Omental fat pad (tissue), 4 donors: Measurements from ENCODE around the gene CENPP. TPM values are rescaled to one million over a fixed set of nuclear protein-coding genes. Genes with fewer than 3 reads are reported as not detected.
"Not testable (repeated sequence)": the region's sequence is repeated elsewhere in the genome, so short reads cannot be mapped to it uniquely, and the experiment has no call there.

ENCODE experiments used
- ATAC-seq: fragments of 150-250 bp; one replicate; pipeline ENCODE4 v1.9.1; 2016; ENCODE audit warnings: mild to moderate bottlenecking, moderate library complexity; ENCODE audit not compliant: low FRiP score
- DNase-seq: peaks from one replicate; pipeline ENCODE4 v3.0.0-alpha.2; 2019; ENCODE audit warnings: low spot score
- total RNA-seq, 4 donors: library from RNA; depleted of rRNA; stranded (reverse); fragments of >200 nt; gene quantifications; one replicate each; pipeline ENCODE4 v1.1.0, GENCODE V29; 2016
- TF ChIP-seq, protein P1 (sequence below), 3 donors: fragments of 450-650 bp; IDR thresholded peaks; one replicate each; pipeline ENCODE4 v1.5.1; 2016 to 2017; ENCODE audit warnings: antibody characterized with exemption in 3 of 3, mild to moderate bottlenecking in 3 of 3, moderate library complexity in 2 of 3

The CENPP gene
- total RNA-seq, 4 donors from 2014 or later = 1.2 to 7.0 (median 5.6) TPM

DNA sequence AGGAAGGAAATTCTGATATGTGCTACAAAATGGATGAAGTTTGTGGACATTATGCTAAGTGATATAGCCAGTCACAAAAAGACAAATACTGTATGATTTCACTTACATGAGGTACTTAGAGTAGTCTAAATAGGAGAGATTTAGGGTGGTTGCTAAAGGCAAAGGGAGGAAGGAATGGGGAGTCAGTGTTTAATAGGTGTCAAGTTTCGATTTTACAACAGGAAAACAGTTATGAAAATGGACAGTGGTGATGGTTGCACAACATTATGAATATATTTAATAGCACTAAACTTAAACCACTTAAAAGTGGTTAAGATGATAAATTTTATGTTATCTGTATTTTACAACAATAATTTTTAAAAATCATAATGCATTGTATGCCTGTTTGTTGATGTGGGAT, 250.4 kb downstream of the CENPP start:
- DNase-seq = no peak
- TF ChIP-seq, protein P1, sequence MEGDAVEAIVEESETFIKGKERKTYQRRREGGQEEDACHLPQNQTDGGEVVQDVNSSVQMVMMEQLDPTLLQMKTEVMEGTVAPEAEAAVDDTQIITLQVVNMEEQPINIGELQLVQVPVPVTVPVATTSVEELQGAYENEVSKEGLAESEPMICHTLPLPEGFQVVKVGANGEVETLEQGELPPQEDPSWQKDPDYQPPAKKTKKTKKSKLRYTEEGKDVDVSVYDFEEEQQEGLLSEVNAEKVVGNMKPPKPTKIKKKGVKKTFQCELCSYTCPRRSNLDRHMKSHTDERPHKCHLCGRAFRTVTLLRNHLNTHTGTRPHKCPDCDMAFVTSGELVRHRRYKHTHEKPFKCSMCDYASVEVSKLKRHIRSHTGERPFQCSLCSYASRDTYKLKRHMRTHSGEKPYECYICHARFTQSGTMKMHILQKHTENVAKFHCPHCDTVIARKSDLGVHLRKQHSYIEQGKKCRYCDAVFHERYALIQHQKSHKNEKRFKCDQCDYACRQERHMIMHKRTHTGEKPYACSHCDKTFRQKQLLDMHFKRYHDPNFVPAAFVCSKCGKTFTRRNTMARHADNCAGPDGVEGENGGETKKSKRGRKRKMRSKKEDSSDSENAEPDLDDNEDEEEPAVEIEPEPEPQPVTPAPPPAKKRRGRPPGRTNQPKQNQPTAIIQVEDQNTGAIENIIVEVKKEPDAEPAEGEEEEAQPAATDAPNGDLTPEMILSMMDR (IDR thresholded peaks at IDR 0.05) = no peak

DNA sequence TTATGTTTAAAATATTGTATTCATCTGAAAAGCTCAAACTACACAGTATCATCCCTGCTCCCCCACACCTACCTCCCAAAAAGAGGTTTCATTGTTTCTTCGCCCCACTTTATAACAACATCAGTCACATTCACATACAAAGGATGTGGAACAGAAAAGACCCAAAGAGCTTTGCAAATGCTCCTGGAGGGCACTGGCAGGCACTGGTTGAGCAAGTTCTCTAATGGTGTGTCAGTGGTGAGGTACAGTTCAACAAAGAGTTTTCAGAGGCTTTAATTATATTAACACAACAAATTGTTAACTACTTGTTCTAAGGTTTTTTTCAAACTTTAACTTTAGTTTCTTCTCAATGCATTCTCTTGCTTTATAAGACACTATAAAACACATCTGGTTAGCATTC, 264.2 kb downstream of the CENPP start:
- TF ChIP-seq, protein P1 (IDR thresholded peaks at IDR 0.05) = no peak
- ATAC-seq = no peak

More for the DNA sequence above, 250.4 kb downstream of the CENPP start:
- no peak for ATAC-seq

DNA sequence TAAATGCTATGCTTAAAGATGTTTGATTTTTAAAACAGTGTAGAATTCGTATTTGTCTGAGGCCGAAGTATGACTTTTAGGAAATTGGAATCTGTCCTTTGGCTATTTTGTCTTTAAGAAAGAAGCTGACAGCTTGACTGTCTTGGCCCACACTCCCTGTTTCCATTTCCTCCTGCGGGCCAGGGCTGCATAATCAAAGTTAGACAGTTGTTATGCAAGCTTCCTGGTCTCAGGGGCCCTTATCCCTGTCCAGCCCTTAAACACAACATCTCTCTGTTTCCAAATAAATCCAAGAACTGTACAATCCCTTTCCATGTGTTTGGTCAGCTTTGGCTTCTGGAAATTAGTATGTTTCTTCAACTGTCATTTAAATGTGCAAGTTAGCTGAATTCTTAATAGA, 264.6 kb downstream of the CENPP start:
- TF ChIP-seq, protein P1 (IDR thresholded peaks at IDR 0.05) = no peak
- ATAC-seq = peak; percentile 85
- no peak for DNase-seq

More for the DNA sequence above, 264.2 kb downstream of the CENPP start:
- no peak for DNase-seq

DNA sequence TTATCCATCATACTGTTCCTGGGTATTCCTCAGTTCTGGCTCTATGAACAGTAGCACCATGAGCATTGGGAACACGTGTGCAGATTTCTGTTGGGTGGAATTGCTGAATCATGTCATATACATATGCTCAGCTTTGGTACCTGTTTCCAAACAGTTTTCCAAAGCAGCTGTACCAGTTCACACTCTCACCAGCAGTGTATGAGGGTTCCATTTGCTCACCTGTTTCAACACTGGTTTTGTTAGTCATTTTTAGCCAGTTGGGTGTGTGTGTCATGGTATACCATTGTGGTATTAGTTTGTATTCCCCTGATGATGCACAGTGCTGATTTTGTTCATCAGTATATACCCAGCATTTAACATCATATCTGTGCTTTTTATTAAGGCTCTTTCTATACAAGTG, 266.8 kb downstream of the CENPP start:
- no peak for DNase-seq
- ATAC-seq = no peak
- TF ChIP-seq, protein P1 (IDR thresholded peaks at IDR 0.05) = no peak

DNA sequence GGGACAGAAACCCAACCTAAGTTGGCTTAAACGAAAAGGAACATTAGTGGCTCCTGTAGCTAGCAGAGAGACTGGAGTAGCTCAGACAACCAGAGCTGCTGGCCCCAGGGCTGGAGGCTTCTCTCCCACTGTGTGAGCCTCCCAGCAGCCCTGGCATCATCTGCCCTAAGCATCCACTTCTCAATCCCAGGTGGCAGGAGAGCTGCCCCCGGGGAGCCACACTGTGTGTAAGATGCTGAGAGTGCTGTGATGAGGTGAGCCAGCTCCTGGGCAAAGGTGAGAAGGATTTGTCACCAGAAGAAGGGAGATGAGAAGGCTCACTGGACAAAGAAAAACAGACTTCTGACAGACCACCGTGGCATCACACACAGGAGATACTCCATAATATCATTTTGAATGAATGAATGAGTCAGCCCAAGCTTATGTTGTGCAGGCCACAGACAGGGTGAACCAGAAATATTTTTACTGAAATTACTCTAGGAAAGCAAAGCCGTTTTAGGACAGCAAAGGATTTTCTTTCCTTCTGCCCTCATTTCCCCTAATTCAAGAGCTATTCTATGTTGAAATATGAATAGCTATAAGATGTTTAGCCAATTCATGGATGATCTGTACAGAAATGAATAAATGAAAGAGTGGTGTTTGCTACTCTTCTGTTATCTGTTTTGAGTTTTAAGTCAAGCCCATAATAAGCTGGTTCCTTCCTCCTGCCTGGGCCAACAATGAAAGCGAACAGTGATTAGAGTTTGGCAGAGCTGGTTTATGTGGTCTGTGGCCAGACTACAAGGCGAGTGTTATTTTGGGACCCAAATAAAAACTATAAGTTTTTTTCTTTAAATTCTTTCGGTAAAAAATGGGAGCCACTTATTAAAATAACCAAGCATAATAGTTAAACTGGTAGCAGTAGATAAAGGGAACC, 267.5 kb downstream of the CENPP start:
- ATAC-seq = no peak

DNA sequence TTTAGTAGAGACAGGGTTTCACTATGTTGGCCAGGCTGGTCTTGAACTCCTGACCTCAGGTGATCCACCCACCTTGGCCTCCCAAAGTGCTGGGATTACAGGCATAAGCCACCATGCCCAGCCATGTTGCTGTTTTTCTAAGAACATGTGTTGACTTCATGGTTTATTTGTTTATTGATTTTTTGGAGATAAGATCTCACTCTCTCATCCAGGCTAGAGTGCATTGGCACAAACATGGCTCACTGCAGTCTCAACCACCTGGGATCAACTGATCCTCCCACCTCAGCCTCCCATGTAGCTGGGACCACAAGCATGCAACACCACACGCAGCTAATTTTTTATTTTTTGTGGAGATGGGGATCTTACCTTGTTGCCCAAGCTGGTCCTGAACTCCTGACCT, 269.3 kb downstream of the CENPP start:
- ATAC-seq, DNase-seq: not testable (repeated sequence)

More for the DNA sequence above, 267.5 kb downstream of the CENPP start:
- no peak for DNase-seq
- TF ChIP-seq, protein P1 (IDR thresholded peaks at IDR 0.05) = no peak

DNA sequence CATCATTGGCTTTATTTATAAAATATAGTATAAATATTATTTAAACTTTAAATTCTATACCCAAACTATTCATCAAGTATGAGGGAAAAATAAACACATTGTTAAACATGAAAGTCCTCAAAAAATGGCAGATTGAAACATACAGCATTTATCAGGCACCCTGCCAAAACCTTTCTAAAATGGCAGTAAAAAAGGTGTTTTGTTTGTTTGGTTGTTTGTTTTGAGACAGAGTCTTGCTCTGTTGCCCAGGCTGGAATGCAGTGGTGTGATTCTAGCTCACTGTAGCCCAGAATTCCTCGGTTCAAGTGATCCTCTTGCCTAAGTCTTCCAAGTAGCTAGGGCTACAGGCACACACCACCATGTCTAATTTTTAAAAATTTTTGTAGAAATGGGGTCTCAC, 270.2 kb downstream of the CENPP start:
- TF ChIP-seq, protein P1 (IDR thresholded peaks at IDR 0.05) = no peak
- DNase-seq (no peak), ATAC-seq (no peak)
